H1 (cell line): ENCODE data around the gene PACSIN2. TPM values are rescaled to one million over a fixed set of nuclear protein-coding genes. Genes with fewer than 3 reads are reported as not detected.

Source experiments
- EGR1 ChIP-seq: IDR thresholded peaks from 2 replicates; pipeline ENCODE4 v1.6.1; 2011; ENCODE audit warnings: low read depth, low read length, borderline replicate concordance
- NRF1 ChIP-seq: IDR thresholded peaks from 2 replicates; pipeline ENCODE4 v1.6.1; 2011; ENCODE audit warnings: mild to moderate bottlenecking, low read depth, low read length, improper control_type of control experiment
- RXRA ChIP-seq: IDR thresholded peaks from 2 replicates; pipeline ENCODE4 v1.6.1; 2011; ENCODE audit warnings: low read depth, mild to moderate bottlenecking, low read length, moderate library complexity; ENCODE audit not compliant: insufficient read depth
- TBP ChIP-seq: IDR thresholded peaks from 2 replicates; pipeline ENCODE4 v1.6.1; 2011; ENCODE audit warnings: low read depth, low read length, improper control_type of control experiment
- polyA plus RNA-seq, 7 experiments: library from polyadenylated mRNA; depleted of rRNA in 3 of 7; stranded (reverse) in 5 of 7; unstranded in 2 of 7; fragments of >200 nt in 5 of 7; fragments of 200-250 nt in 2 of 7; gene quantifications; 1 replicate in 5 of 7; 2 replicates in 1 of 7; 4 replicates in 1 of 7; pipeline versions ENCODE4 v1.2.1 to v1.2.3, GENCODE V29; 2011 to 2013; ENCODE audit warnings: missing spikeins in 2 of 7, mixed read lengths in 2 of 7
- total RNA-seq: library from RNA; stranded (reverse); fragmentation: NEBNext Ultra II Directional; extraction: Animal tissue kit (Norgen Biotek cat#: 25700); gene quantifications from 2 replicates; pipeline ENCODE4 v1.2.1, GENCODE V29; 2021

The PACSIN2 gene
- total and polyA plus RNA-seq, 2 of the 8 experiments (the other 6 are each of a cell fraction or from before 2014, with no cell fraction given), result 44.8 to 64.2 TPM

DNA sequence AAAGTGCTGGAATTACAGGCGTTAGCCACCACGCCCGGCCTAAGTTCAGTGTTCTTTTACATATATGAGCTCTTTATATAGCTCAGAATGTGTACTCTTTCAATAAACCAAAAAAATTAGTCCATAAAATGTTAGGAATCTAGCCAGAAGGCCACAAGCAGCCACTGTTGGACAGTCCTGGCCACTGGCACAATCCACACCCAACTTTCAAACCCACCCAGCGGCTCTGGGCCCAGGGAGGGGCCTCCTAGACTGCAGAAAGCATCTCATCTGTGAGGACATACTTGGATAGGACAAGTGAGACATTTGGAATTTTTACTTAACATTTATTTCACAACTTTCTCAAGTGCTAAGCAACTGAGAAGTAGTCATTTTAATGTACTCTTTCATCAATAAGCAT lies 6.4 kb downstream of the PACSIN2 start (continued):
- TF ChIP-seq EGR1, result no peak
- TF ChIP-seq TBP, result no peak
- TF ChIP-seq RXRA, result no peak
- no peak for TF ChIP-seq NRF1
